Measurements from ENCODE around the gene CBLC.

The CBLC gene

GRCh38 chr19:44777715-44778347, at the start of gene CBLC:
Gene CBLC (plus strand): TSS chr19:44777890. CDS start chr19:44777932, 42 bp downstream.
- no peak for DNase-seq (ENCODE audit: low read depth in 2 of 2)

GRCh38 chr19:44728178-44728577, 49.5 kb upstream of the CBLC start:
- no peak for DNase-seq (ENCODE audit: low read depth in 2 of 2)

GRCh38 chr19:44729516-44730033, 48.1 kb upstream of the CBLC start:
- DNase-seq (ENCODE audit: low read depth in 2 of 2): no peak

DNA sequence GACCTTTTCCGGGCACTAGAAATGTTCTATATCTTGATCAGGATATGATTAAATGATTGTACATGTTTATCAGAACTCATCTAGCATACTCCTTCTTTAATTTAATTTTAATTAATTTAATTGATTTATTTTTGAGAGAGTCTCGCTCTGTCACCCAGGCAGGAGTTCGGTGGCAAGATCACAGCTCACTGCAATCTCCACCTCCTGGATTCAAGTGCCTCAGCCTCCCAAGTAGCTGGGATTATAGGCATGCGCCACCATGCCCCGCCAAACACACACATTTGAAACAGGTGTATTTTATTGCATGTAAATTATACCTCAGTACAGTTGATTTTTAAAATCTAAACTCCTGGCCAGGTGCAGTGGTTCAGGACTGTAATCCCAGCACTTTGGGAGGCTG, 46.6 kb upstream of the CBLC start:
- DNase-seq (ENCODE audit: low read depth in 2 of 2): no peak

- no peak for DNase-seq (ENCODE audit: low read depth in 2 of 2)
Observed at GRCh38 chr19:44731622-44732021, 46.1 kb upstream of the CBLC start.

GRCh38 chr19:44732235-44733014, 45.3 kb upstream of the CBLC start:
- DNase-seq (ENCODE audit: low read depth in 2 of 2): no peak

- no peak for DNase-seq (ENCODE audit: low read depth in 2 of 2)
Observed at GRCh38 chr19:44734357-44734756, 43.3 kb upstream of the CBLC start.

- DNase-seq (ENCODE audit: low read depth in 2 of 2): no peak
Observed at GRCh38 chr19:44735011-44735410, 42.7 kb upstream of the CBLC start.

- no peak for DNase-seq (ENCODE audit: low read depth in 2 of 2)
Observed at GRCh38 chr19:44737238-44738071, 40.2 kb upstream of the CBLC start.

DNA sequence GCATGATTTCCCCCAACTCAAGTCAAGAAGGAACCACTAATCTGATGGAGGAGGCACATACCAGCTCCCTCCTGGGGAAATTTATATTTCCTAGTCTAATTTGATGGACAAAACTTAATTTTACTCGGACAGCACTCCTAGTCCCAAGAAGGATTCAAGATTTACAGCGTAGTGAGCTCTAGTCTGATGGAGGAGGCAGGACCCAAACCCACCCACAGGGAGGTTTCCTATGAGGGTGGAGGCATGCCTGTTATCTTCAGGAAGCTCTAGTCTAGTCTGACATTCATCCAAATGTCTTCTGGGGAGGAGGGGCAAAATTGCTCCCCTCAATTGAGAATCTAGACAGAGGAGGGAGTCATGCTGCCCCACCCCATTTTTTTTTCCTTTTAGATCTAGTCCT, 39.6 kb upstream of the CBLC start:
- no peak for DNase-seq (ENCODE audit: low read depth in 2 of 2)

DNA sequence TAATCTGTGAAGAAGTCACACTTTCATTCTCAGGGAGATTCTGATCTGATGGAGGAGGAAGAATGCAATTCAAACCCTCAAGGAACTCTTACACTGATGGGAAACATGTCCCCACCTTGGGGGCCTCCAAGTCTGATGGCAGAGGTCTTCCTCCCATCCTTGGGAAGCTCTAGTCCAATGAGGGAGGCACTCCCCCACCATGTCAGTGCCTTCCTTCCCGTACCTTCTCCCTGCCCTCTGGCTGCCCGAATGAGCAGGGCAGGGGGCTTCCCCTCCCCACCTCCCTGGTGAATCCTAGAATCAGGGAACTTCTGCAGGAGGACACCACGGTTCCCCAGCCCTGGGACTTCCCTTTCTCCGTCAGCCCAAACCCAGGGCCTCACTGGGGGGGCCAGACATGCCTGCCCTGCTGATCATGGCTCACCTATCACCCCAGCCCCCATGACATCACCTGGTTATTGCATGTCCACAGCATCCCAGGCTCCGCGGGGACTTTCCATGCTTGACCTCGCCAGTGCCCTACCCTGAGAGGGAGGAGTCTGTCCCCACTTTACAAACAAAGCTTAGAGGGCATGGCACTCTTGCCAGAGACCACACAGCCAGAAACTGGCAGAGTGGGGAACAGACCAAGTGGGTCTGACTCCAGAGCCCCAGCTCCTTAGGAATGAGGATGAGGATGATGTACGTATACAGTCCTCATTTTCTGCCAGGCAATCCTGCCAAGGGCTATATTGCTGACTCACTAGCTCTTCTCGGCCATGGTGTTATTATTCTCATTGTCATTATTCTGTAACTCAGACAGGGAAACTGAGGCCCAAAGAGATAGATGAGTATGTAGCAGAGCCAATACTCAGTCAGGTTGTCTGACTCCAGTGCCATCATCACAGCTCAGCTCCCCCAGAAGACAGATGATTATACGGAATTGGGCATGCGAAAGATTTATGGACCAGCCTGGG, 38.8 kb upstream of the CBLC start:
- DNase-seq (ENCODE audit: low read depth in 2 of 2): no peak

GRCh38 chr19:44740351-44740824, 37.3 kb upstream of the CBLC start:
- DNase-seq (ENCODE audit: low read depth in 2 of 2): no peak

- no peak for DNase-seq (ENCODE audit: low read depth in 2 of 2)
Observed at GRCh38 chr19:44741258-44741731, 36.4 kb upstream of the CBLC start.

DNA sequence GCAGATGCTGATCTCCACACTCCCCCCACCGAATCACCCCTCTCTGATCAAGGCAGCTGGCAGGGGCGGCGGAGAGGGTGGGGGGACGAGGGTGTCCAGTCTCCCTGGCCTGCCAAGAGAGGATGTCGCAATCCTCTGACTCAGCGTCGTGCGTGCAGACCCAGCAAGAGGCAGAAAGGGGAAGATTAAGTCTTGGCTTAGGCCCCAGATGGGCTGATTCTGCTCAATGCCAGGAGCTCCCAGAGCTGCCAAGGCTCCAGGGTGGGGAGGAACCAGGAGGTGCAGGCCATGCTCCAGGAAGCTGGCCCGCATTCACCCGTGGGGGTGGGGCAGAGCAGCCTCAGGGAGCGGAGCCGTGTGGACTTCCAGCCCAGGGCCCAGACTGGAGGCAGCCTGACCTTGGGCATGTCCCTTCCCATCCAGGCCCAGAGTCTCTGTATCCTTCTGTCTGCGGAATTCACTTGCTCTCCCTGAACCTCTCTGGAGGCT, 35.8 kb upstream of the CBLC start:
- DNase-seq (ENCODE audit: low read depth in 2 of 2): no peak

DNA sequence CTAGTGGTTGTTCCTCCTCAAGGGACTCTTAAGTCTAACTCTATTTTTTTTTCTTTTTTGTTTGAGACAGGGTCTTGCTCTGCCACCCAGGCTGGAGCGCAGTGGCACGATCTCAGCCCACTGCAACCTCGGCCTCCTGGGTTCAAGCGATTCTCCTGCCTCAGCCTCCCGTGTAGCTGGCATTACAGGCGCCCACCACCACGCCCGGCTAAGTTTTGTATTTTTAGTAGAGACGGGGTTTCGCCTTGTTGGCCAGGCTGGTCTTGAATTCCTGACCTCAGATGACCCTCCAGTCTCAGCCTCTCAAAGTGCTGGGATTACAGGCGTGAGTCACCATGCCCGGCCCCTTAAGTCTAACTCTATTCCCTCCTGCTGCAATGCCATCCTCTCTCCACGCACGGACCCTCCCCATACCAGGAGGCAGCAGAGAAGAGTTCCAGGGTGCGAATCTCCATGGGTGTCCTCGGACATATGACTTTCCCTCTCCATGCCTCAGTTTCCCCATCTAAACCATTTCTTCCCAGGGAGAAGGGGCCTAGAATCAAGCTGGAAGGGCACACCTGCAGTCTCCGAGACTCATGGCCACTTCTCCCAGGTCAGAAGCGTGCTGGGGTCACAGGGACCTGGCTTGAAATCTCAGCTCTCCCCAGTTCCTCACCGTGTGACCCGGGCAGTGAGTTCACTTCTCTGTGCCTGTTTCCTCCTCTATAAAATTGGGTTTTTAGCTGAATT, 35.2 kb upstream of the CBLC start:
- no peak for DNase-seq (ENCODE audit: low read depth in 2 of 2)

DNA sequence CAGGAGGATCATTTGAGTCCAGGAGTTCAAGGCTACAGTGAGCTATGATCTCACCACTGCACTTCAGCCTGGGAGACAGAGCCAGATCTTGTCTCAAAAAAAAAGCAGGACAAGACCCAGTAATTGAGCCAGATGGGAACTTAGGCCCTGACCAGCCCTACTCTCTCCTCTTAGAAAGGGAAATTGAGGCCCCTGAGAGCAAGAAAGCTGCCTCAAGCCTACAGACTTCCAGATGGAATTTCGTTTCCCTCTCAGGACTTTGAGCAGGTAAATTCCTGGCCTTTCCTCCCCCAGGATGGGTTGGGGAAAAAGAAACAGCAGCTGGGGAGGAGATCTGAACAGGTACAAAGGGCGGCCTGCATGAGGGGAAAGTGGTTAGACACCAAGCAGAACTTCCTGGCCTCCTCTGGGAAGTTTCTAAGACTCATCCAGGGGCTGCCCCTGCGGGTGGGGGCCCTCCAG, 32.8 kb upstream of the CBLC start:
- no peak for DNase-seq (ENCODE audit: low read depth in 2 of 2)

- DNase-seq (ENCODE audit: low read depth in 2 of 2): no peak
Observed at GRCh38 chr19:44745341-44745831, 32.3 kb upstream of the CBLC start.

DNA sequence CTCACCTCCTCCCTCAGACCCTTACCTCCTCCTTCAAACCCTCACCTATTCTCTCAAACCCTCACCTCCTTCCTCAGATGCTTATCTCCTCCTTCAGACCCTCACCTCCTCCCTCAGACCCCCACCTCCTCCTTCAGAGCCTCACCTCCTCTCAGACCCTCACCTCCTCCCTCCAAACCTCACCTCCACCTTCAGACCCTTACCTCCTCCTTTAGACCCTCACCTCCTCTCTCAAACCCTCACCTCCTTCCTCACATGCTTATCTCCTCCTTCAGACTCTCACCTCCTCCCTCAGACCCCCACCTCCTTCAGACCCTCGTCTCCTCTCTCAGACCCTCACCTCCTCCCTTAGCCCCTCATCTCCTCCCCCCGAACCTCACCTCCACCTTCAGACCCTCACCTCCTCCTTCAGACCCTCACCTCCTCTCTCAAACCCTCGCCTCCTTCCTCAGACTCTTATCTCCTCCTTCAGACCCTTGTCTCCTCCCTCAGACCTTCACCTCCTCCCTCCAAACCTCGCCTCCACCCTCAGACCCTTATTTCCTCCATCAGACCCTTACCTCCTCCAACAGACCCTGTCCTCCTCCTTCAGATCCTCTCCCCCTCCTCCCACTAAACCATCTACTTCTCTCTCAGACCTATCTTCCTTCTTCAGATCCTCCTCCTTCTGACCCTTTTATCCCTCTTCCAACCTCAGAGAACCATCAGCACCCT, 31.6 kb upstream of the CBLC start:
- DNase-seq (ENCODE audit: low read depth in 2 of 2): no peak

- DNase-seq (ENCODE audit: low read depth in 2 of 2): no peak
Observed at GRCh38 chr19:44746616-44746945, 31.1 kb upstream of the CBLC start.

All from stimulated activated CD8-positive, alpha-beta memory T cell treated with anti-CD3 and anti-CD28 coated beads, Interleukin-7, amount 100 ng/mL, for 1 hour (primary cell).